ENCODE measurements around the gene WDR48. TPM values are rescaled to one million over a fixed set of nuclear protein-coding genes. Genes with fewer than 3 reads are reported as not detected.

The WDR48 gene
- total RNA-seq, 1 donor from 2014 or later = 44.8 TPM

- peak; percentile 20 for DNase-seq
Measured at GRCh38 chr3:39124876-39125840, 73.3 kb downstream of the WDR48 start.

GRCh38 chr3:39125841-39126500 lies 74.2 kb downstream of the WDR48 start:
- DNase-seq = peak; percentile 16

GRCh38 chr3:39126532-39127071 lies 74.8 kb downstream of the WDR48 start:
- DNase-seq = peak; percentile 75

- no peak for DNase-seq
Measured at GRCh38 chr3:39127269-39127907, 75.6 kb downstream of the WDR48 start.

GRCh38 chr3:39127908-39128304 lies 76.1 kb downstream of the WDR48 start:
- DNase-seq = no peak

GRCh38 chr3:39128951-39129350 lies 77.1 kb downstream of the WDR48 start:
- DNase-seq = no peak

GRCh38 chr3:39130026-39130425 lies 78.2 kb downstream of the WDR48 start:
- no peak for DNase-seq

- DNase-seq = no peak
Measured at GRCh38 chr3:39130693-39131265, 79.0 kb downstream of the WDR48 start.

GRCh38 chr3:39132096-39133092 lies 80.6 kb downstream of the WDR48 start:
- no peak for DNase-seq

- no peak for DNase-seq
Measured at GRCh38 chr3:39133093-39133490, 81.3 kb downstream of the WDR48 start.

- no peak for DNase-seq
Measured at GRCh38 chr3:39133822-39134221, 82.0 kb downstream of the WDR48 start.

GRCh38 chr3:39134305-39134704 lies 82.5 kb downstream of the WDR48 start:
- no peak for DNase-seq

GRCh38 chr3:39135170-39135805 lies 83.5 kb downstream of the WDR48 start:
- DNase-seq = no peak

GRCh38 chr3:39136533-39137434 lies 85.0 kb downstream of the WDR48 start:
- DNase-seq = no peak

GRCh38 chr3:39137435-39137936 lies 85.7 kb downstream of the WDR48 start:
- no peak for DNase-seq

GRCh38 chr3:39137991-39138803 lies 86.4 kb downstream of the WDR48 start:
- no peak for DNase-seq

- peak; percentile 86 for DNase-seq
Measured at GRCh38 chr3:39138804-39139415, 87.1 kb downstream of the WDR48 start.

GRCh38 chr3:39139442-39139841 lies 87.6 kb downstream of the WDR48 start:
- no peak for DNase-seq
